ENCODE data around the gene UBA5. TPM values are rescaled to one million over a fixed set of nuclear protein-coding genes. Genes with fewer than 3 reads are reported as not detected.

UBA5 gene
- total and polyA plus RNA-seq, 9 of the 15 experiments (the other 6 are each of a cell fraction or from before 2014, with no cell fraction given): 8.1 to 71.1 (median 29.4) TPM

DNA sequence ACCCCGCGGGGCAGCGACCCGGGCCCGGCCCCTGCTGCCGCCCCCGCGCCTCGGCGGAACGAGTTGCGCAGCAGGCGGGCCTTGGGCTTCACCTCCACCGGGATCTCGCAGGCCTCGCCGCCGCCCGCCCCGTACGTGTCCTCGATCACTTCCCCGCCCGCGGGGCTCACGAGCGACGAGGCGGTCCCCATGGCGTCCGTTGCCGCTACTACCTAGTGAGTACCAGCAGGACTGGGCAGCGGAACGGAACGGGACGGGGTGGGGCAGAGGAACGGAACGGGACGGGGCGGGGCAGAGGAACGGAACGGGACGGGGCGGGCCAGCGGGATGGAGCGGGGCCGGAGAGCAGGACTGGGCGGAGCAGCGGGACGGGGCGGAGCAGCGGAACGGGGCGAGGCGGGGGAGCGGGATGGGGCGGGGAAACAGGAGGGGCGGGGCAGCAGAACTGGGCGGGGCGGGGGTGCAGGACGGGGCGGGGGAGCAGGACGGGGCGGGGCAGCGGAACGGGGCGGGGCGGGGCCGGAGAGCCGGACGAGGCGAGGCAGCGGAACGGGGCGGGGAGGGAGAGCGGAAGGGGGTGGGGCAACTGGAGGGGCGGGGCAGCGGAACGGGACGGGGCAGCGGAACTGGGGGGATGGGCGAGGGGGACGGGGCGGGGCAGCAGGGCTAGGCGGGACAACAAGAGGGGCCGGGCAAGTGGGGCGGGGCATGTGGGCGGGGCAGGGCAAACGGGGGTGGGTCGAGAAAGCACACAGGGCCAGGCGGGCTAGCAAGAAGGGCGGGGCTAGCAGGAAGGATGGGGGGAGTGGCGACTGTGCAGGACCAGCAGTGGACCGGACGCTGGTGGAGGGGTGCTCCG lies 62.3 kb downstream of the UBA5 start, which contains the start of gene NPHP3 (continued):
- peak; percentile 65; the same call in 1 of the 2 replicates for TF ChIP-seq PHF8 (IDR thresholded peaks at IDR 0.05; ENCODE audit: borderline replicate concordance, low read length)
- TF ChIP-seq RFX1 (IDR thresholded peaks at IDR 0.05): no peak
- TF ChIP-seq ZNF347 (CRISPR knock-in tag; IDR thresholded peaks at IDR 0.05; ENCODE audit: low read depth): no peak
- TF ChIP-seq NFIC (IDR thresholded peaks at IDR 0.05): peak; percentile 19; the same call in 1 of the 2 replicates
- TF ChIP-seq, protein P1, sequence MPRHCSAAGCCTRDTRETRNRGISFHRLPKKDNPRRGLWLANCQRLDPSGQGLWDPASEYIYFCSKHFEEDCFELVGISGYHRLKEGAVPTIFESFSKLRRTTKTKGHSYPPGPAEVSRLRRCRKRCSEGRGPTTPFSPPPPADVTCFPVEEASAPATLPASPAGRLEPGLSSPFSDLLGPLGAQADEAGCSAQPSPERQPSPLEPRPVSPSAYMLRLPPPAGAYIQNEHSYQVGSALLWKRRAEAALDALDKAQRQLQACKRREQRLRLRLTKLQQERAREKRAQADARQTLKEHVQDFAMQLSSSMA (CRISPR knock-in tag; IDR thresholded peaks at IDR 0.05): no peak
- TF ChIP-seq NR3C1 (CRISPR knock-in tag; IDR thresholded peaks at IDR 0.05): no peak
- no peak for TF ChIP-seq FOSL1 (tag; conservative IDR thresholded peaks at IDR 0.05)
- no peak for TF ChIP-seq DDX20 (tag; IDR thresholded peaks at IDR 0.05; ENCODE audit: low read depth)
- TF ChIP-seq HSF4 (CRISPR knock-in tag; IDR thresholded peaks at IDR 0.05; ENCODE audit: borderline replicate concordance): no peak
- no peak for TF ChIP-seq MBD2 (IDR thresholded peaks at IDR 0.05; ENCODE audit: borderline replicate concordance, low read depth)
- no peak for TF ChIP-seq MEIS2 (IDR thresholded peaks at IDR 0.05; ENCODE audit: partially characterized antibody)
- no peak for TF ChIP-seq STAT5A (IDR thresholded peaks at IDR 0.05; ENCODE audit: borderline replicate concordance, low read length)
- TF ChIP-seq CTBP1 (IDR thresholded peaks at IDR 0.05; ENCODE audit: borderline replicate concordance): peak; percentile 45; the same call in 1 of the 2 replicates
- no peak for TF ChIP-seq PYGO2 (tag; IDR thresholded peaks at IDR 0.05)
- TF ChIP-seq KDM4B (IDR thresholded peaks at IDR 0.05; ENCODE audit: borderline replicate concordance in 2 of 2, low read depth in 1 of 2): no peak
- peak; percentile 36 for TF ChIP-seq POLR2A (conservative IDR thresholded peaks at IDR 0.05)
- TF ChIP-seq, protein P2, sequence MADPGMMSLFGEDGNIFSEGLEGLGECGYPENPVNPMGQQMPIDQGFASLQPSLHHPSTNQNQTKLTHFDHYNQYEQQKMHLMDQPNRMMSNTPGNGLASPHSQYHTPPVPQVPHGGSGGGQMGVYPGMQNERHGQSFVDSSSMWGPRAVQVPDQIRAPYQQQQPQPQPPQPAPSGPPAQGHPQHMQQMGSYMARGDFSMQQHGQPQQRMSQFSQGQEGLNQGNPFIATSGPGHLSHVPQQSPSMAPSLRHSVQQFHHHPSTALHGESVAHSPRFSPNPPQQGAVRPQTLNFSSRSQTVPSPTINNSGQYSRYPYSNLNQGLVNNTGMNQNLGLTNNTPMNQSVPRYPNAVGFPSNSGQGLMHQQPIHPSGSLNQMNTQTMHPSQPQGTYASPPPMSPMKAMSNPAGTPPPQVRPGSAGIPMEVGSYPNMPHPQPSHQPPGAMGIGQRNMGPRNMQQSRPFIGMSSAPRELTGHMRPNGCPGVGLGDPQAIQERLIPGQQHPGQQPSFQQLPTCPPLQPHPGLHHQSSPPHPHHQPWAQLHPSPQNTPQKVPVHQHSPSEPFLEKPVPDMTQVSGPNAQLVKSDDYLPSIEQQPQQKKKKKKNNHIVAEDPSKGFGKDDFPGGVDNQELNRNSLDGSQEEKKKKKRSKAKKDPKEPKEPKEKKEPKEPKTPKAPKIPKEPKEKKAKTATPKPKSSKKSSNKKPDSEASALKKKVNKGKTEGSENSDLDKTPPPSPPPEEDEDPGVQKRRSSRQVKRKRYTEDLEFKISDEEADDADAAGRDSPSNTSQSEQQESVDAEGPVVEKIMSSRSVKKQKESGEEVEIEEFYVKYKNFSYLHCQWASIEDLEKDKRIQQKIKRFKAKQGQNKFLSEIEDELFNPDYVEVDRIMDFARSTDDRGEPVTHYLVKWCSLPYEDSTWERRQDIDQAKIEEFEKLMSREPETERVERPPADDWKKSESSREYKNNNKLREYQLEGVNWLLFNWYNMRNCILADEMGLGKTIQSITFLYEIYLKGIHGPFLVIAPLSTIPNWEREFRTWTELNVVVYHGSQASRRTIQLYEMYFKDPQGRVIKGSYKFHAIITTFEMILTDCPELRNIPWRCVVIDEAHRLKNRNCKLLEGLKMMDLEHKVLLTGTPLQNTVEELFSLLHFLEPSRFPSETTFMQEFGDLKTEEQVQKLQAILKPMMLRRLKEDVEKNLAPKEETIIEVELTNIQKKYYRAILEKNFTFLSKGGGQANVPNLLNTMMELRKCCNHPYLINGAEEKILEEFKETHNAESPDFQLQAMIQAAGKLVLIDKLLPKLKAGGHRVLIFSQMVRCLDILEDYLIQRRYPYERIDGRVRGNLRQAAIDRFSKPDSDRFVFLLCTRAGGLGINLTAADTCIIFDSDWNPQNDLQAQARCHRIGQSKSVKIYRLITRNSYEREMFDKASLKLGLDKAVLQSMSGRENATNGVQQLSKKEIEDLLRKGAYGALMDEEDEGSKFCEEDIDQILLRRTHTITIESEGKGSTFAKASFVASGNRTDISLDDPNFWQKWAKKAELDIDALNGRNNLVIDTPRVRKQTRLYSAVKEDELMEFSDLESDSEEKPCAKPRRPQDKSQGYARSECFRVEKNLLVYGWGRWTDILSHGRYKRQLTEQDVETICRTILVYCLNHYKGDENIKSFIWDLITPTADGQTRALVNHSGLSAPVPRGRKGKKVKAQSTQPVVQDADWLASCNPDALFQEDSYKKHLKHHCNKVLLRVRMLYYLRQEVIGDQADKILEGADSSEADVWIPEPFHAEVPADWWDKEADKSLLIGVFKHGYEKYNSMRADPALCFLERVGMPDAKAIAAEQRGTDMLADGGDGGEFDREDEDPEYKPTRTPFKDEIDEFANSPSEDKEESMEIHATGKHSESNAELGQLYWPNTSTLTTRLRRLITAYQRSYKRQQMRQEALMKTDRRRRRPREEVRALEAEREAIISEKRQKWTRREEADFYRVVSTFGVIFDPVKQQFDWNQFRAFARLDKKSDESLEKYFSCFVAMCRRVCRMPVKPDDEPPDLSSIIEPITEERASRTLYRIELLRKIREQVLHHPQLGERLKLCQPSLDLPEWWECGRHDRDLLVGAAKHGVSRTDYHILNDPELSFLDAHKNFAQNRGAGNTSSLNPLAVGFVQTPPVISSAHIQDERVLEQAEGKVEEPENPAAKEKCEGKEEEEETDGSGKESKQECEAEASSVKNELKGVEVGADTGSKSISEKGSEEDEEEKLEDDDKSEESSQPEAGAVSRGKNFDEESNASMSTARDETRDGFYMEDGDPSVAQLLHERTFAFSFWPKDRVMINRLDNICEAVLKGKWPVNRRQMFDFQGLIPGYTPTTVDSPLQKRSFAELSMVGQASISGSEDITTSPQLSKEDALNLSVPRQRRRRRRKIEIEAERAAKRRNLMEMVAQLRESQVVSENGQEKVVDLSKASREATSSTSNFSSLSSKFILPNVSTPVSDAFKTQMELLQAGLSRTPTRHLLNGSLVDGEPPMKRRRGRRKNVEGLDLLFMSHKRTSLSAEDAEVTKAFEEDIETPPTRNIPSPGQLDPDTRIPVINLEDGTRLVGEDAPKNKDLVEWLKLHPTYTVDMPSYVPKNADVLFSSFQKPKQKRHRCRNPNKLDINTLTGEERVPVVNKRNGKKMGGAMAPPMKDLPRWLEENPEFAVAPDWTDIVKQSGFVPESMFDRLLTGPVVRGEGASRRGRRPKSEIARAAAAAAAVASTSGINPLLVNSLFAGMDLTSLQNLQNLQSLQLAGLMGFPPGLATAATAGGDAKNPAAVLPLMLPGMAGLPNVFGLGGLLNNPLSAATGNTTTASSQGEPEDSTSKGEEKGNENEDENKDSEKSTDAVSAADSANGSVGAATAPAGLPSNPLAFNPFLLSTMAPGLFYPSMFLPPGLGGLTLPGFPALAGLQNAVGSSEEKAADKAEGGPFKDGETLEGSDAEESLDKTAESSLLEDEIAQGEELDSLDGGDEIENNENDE (IDR thresholded peaks at IDR 0.05; ENCODE audit: low read depth, low read length): no peak

Measured in K562 (cell line).